Left ventricle myocardium inferior (tissue), 1 donor: ENCODE results near the gene OXTR. TPM values are rescaled to one million over a fixed set of nuclear protein-coding genes. Genes with fewer than 3 reads are reported as not detected.

Experiments used
- DNase-seq: peaks from one replicate; pipeline ENCODE4 v3.0.0-alpha.2; 2020
- H3K27ac ChIP-seq: fragments of 200-600 bp; replicated peaks from 2 replicates; pipeline ENCODE4 v1.8.0; 2021
- H3K27me3 ChIP-seq: fragments of 200-600 bp; 2 replicates; pipeline ENCODE4 v1.8.0; 2021; ENCODE audit warnings: low read depth
- H3K36me3 ChIP-seq: fragments of 200-600 bp; 2 replicates; pipeline ENCODE4 v1.8.0; 2021
- H3K4me1 ChIP-seq: fragments of 200-600 bp; 2 replicates; pipeline ENCODE4 v1.8.0; 2021
- H3K4me3 ChIP-seq: fragments of 200-600 bp; 2 replicates; pipeline ENCODE4 v1.8.0; 2021; ENCODE audit warnings: mild to moderate bottlenecking, moderate library complexity
- H3K9me3 ChIP-seq: fragments of 200-600 bp; replicated peaks from 2 replicates; pipeline ENCODE4 v1.8.0; 2021
- CTCF ChIP-seq: fragments of 200-600 bp; IDR thresholded peaks from 2 replicates; pipeline ENCODE4 v1.8.0; 2021; ENCODE audit warnings: antibody characterized with exemption, mild to moderate bottlenecking, borderline replicate concordance
- intact Hi-C: fragments of 100-400 bp; cut with micrococcal nuclease; formaldehyde crosslinking; loops from one replicate; pipeline ENCODE4 v1.11.0; 2022
- long read RNA-seq: library from polyadenylated mRNA; unstranded; transcript quantifications from one replicate; pipeline ENCODE4 v2.0.0, GENCODE V29; 2021
- total RNA-seq: library from RNA; stranded (reverse); fragmentation: NEBNext Ultra II Directional; extraction: Animal tissue kit (Norgen Biotek cat#: 25700); gene quantifications from one replicate; pipeline ENCODE4 v1.2.1, GENCODE V29; 2021
- donor health status: DM: no; HTN: yes; CAD: no; lungs with severe emphysema.

The OXTR gene
- total RNA-seq = 0.14 TPM
- long read RNA-seq = 0 reads

GRCh38 chr3:8769088-8769822 is at the start of gene OXTR:
TSS of gene OXTR (minus strand) at chr3:8769613. CDS start at chr3:8768187, 1,426 bp downstream.
- peak; percentile 99 for TF ChIP-seq CTCF
- peak; percentile 58 for DNase-seq
- intact Hi-C loops = no loop called here
- Histone ChIP-seq H3K9me3 (no peaks in the 10 kb centered on the region), H3K36me3 (no peaks in the 10 kb centered on the region), H3K4me3 (peak within 1 kb of the TSS; percentile 62), H3K27me3 (peaks cover 56% of the 10 kb centered on the region), H3K27ac (no peak within 1 kb of the TSS), H3K4me1 (peaks cover 28% of the 10 kb centered on the region)

GRCh38 chr3:8817486-8817885 is 48.1 kb upstream of the OXTR start:
- no peak overlapping the region for H3K27ac ChIP-seq
- H3K4me1 ChIP-seq = no peaks in the 10 kb centered on the region
- H3K36me3 ChIP-seq = no peaks in the 10 kb centered on the region
- peaks cover 58% of the 10 kb centered on the region for H3K9me3 ChIP-seq
- DNase-seq = no peak
- no peaks in the 10 kb centered on the region for H3K27me3 ChIP-seq
- no peak overlapping the region for H3K4me3 ChIP-seq
- intact Hi-C loops = no loop called here
- no peak for TF ChIP-seq CTCF

GRCh38 chr3:8816106-8816505 is 46.7 kb upstream of the OXTR start:
- peaks cover 55% of the 10 kb centered on the region for H3K9me3 ChIP-seq
- no peaks in the 10 kb centered on the region for H3K27me3 ChIP-seq
- no peaks in the 10 kb centered on the region for H3K36me3 ChIP-seq
- no peak overlapping the region for H3K27ac ChIP-seq
- H3K4me3 ChIP-seq = no peak overlapping the region
- intact Hi-C loops = no loop called here
- DNase-seq = no peak
- no peak for TF ChIP-seq CTCF
- no peaks in the 10 kb centered on the region for H3K4me1 ChIP-seq

GRCh38 chr3:8813411-8813810 is 44.0 kb upstream of the OXTR start:
- Histone ChIP-seq H3K36me3 (no peaks in the 10 kb centered on the region), H3K27me3 (no peaks in the 10 kb centered on the region), H3K4me1 (no peaks in the 10 kb centered on the region), H3K9me3 (peaks cover 28% of the 10 kb centered on the region), H3K4me3 (no peak overlapping the region), H3K27ac (no peak overlapping the region)
- no peak for DNase-seq
- intact Hi-C loops = no loop called here
- TF ChIP-seq CTCF = no peak

- intact Hi-C loops = no loop called here
- no peak overlapping the region for H3K4me3 ChIP-seq
- H3K27ac ChIP-seq = no peak overlapping the region
- H3K27me3 ChIP-seq = no peaks in the 10 kb centered on the region
- no peak for DNase-seq
- H3K4me1 ChIP-seq = no peaks in the 10 kb centered on the region
- peaks cover 11% of the 10 kb centered on the region for H3K9me3 ChIP-seq
- TF ChIP-seq CTCF = no peak
- no peaks in the 10 kb centered on the region for H3K36me3 ChIP-seq
These were observed 41.1 kb upstream of the OXTR start for GRCh38 chr3:8810561-8810960.
